Mucosa of rectum (tissue), 2 donors: ENCODE results near the gene TSR1.

Experiments used
- H3K27ac ChIP-seq, 2 donors: one replicate each; pipeline ENCODE4 v1.7.0; 2013; ENCODE audit warnings: inconsistent platforms in 2 of 2, low read depth in 2 of 2, low read length in 2 of 2
- H3K27me3 ChIP-seq, 2 donors: one replicate each; pipeline ENCODE4 v1.7.0; 2013; ENCODE audit warnings: low read length in 2 of 2; ENCODE audit not compliant: control insufficient read depth in 2 of 2, insufficient read depth in 2 of 2
- H3K36me3 ChIP-seq, 2 donors: one replicate each; pipeline ENCODE4 v1.7.0; 2013; ENCODE audit warnings: low read length in 2 of 2; ENCODE audit not compliant: control insufficient read depth in 2 of 2, insufficient read depth in 2 of 2
- H3K4me1 ChIP-seq, 2 donors: one replicate each; pipeline ENCODE4 v1.7.0; 2013; ENCODE audit warnings: low read length in 2 of 2, mild to moderate bottlenecking in 1 of 2; ENCODE audit not compliant: control insufficient read depth in 2 of 2, insufficient read depth in 2 of 2
- H3K4me3 ChIP-seq, 2 donors: one replicate each; pipeline ENCODE4 v1.7.0; 2013; ENCODE audit warnings: low read length in 2 of 2
- H3K9ac ChIP-seq, 2 donors: one replicate each; pipeline ENCODE4 v1.7.0; 2013; ENCODE audit warnings: low read length in 2 of 2, low read depth in 1 of 2, mild to moderate bottlenecking in 1 of 2
- H3K9me3 ChIP-seq, 2 donors: one replicate each; pipeline ENCODE4 v1.7.0; 2013; ENCODE audit warnings: low read length in 2 of 2; ENCODE audit not compliant: control insufficient read depth in 2 of 2
- donor health status: healthy.
- donor health status: Normal muscosa, but diverticular disease.

The TSR1 gene

DNA sequence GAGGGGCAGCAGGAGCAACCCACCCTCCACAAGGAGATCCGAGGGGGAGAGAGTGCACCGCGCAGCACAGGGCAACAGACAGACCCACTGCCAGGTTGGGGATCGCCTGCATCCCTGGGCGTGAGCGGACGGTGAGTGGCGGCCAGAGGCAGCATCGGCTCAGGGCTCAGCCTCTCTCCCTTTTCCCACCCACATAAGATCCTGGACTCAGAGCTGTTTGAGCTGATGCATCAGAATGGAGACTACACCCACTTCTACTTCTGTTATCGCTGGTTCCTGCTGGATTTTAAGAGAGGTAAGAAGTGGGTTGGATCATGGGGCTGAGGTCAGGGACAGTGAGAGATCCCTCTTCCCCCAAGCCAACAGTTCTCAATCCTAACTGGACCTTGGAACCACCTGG lies 41.4 kb upstream of the TSR1 start:
- Histone ChIP-seq H3K27me3 (no peaks in the 10 kb centered on the region), H3K9ac (no peak overlapping the region), H3K4me3 (no peak overlapping the region), H3K36me3 (peaks cover 24% of the 10 kb centered on the region in 2 donors), H3K27ac (no peak overlapping the region), H3K4me1 (peaks cover 0 to 4% of the 10 kb centered on the region in 2 donors), H3K9me3 (no peaks in the 10 kb centered on the region)

DNA sequence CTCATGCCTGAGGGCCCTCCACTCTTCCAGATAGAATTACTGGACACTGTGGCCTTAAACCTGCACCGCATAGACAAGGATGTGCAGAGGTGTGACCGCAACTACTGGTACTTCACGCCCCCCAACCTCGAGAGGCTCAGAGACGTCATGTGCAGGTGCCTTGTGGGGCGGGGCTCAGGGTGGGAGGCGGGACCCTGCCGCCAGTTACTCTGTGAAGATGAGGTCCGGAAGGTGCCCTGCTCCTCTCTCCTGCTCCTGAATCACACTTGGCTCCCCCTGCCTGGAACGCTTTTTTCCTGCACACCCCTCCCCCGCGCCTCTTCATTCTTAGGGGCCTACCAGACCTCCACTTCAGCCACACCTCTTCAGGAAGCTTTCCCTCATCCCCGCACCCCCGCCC lies 39.9 kb upstream of the TSR1 start:
- Histone ChIP-seq H3K4me1 (no peaks in the 10 kb centered on the region), H3K9me3 (no peaks in the 10 kb centered on the region), H3K27me3 (no peaks in the 10 kb centered on the region), H3K9ac (no peak overlapping the region), H3K27ac (no peak overlapping the region), H3K4me3 (no peak overlapping the region), H3K36me3 (peaks cover 20 to 22% of the 10 kb centered on the region in 2 donors)

DNA sequence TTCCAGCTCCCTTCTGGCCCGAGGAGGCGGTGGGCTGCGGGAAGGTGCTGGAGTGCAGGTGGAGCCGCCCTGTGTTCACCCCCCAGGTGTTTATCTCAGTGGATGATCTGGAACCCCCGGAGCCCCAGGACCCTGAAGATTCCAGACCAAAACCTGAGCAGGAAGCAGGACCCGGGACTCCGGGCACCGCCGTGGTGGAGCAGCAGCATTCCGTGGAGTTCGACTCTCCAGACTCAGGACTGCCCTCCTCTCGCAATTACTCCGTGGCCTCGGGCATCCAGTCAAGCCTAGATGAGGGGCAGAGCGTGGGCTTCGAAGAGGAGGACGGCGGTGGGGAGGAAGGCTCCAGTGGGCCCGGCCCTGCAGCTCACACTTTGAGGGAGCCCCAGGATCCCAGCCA lies 39.1 kb upstream of the TSR1 start:
- Histone ChIP-seq H3K27me3 (no peaks in the 10 kb centered on the region), H3K27ac (no peak overlapping the region), H3K4me3 (no peak overlapping the region), H3K4me1 (no peaks in the 10 kb centered on the region), H3K36me3 (peaks cover 15 to 22% of the 10 kb centered on the region in 2 donors), H3K9ac (no peak overlapping the region), H3K9me3 (no peaks in the 10 kb centered on the region)

DNA sequence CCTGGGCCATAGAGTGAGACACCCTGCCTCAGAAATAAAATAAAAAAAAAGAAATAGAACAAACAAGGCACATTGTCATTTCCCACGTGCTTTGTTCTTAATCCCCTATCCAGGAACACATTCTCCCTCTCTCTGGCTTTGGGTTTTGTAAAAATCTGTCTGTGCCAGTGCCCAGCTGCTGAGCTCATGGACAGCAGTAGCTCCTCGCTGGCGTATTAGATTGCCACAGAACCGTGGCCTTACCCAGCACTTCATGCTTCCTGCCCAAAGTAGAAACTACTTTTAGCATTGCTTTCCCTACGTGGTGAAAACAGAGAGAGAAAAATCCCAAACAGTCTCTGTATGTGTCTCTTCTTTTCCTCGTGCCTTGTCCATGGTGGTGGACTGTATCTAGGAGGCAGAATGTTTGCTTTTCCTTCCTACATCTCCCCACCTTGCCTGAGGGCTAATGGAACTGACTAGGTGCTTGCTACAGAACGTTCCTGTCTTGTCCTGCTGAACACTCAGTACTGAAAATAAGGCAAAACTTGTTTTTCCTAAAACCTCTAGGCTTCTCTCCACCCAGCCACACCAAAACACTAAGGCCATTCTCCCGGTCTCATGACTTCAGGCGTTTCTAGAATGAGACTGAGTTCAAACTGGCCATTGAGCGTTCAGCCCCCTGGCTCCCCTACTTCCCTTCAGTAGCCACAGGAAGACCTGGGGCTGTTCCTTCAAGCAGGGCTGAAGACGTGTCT lies 38.5 kb upstream of the TSR1 start:
- Histone ChIP-seq H3K36me3 (peaks cover 15 to 18% of the 10 kb centered on the region in 2 donors), H3K4me1 (no peaks in the 10 kb centered on the region), H3K9ac (no peak overlapping the region), H3K27ac (no peak overlapping the region), H3K4me3 (no peak overlapping the region), H3K27me3 (no peaks in the 10 kb centered on the region), H3K9me3 (no peaks in the 10 kb centered on the region)

DNA sequence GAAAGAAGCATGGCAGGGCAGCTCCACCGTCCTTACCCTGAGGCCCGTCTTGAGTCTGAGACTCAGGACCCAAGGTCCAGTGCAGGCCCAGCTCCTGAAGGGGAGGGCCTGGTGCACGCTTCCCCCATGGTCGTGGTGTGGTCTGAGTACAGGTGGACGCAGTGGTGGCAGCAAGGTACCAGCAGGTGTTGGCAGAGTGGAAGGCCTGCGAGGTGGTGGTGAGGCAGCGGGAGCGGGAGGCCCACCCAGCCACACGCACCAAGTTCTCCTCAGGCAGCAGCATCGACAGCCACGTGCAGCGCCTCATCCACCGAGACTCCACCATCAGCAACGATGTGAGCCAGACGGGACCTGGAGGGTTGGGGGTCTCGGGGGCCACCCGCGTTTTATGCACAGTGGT lies 36.9 kb upstream of the TSR1 start:
- no peaks in the 10 kb centered on the region for H3K27me3 ChIP-seq
- no peak overlapping the region for H3K9ac ChIP-seq
- H3K4me3 ChIP-seq, result no peak overlapping the region
- H3K36me3 ChIP-seq, result peaks cover 15 to 19% of the 10 kb centered on the region in 2 donors
- no peaks in the 10 kb centered on the region for H3K9me3 ChIP-seq
- H3K4me1 ChIP-seq, result no peaks in the 10 kb centered on the region
- H3K27ac ChIP-seq, result no peak overlapping the region

DNA sequence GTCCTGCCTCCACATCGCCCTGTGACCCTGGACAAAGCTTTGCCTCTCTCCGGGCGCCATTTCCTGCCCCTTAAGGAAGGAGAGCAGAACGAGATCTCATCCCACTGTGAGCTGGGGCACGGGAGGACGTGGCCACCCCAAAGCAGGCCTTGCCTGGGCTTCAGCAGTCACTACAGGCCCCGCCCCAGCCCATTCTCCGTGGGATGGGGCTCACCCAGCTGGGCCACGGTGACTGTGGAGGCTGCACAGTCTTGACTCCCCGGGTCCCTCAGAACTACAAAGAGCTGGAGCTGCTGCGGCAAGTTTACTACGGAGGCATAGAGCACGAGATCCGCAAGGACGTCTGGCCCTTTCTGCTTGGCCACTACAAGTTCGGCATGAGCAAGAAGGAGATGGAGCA lies 36.4 kb upstream of the TSR1 start:
- Histone ChIP-seq H3K4me1 (peaks cover 0 to under 1% of the 10 kb centered on the region in 2 donors), H3K9ac (no peak overlapping the region), H3K27me3 (no peaks in the 10 kb centered on the region), H3K4me3 (no peak overlapping the region), H3K36me3 (peaks cover 15 to 21% of the 10 kb centered on the region in 2 donors), H3K27ac (no peak overlapping the region), H3K9me3 (no peaks in the 10 kb centered on the region)

DNA sequence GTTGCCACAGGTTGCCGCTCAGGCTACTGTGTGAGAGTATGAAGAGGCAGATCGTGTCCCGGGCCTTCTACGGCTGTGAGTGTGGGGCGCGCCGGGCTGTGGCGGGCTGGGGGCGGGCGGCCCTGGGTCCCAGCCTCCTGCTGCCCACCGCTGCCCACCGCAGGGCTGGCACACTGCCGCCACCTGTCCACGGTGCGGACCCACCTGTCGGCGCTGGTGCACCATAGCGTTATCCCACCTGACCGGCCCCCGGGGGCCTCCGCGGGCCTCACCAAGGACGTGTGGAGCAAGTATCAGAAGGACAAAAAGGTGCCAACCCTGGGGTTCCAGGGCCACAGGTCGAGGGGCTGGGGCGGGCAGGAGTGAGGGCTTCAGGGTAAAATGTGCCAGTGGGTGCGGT lies 35.9 kb upstream of the TSR1 start:
- Histone ChIP-seq H3K9ac (no peak overlapping the region), H3K4me3 (no peak overlapping the region), H3K9me3 (no peaks in the 10 kb centered on the region), H3K4me1 (peaks cover 0 to 2% of the 10 kb centered on the region in 2 donors), H3K36me3 (peaks cover 11 to 21% of the 10 kb centered on the region in 2 donors), H3K27me3 (no peaks in the 10 kb centered on the region), H3K27ac (no peak overlapping the region)

DNA sequence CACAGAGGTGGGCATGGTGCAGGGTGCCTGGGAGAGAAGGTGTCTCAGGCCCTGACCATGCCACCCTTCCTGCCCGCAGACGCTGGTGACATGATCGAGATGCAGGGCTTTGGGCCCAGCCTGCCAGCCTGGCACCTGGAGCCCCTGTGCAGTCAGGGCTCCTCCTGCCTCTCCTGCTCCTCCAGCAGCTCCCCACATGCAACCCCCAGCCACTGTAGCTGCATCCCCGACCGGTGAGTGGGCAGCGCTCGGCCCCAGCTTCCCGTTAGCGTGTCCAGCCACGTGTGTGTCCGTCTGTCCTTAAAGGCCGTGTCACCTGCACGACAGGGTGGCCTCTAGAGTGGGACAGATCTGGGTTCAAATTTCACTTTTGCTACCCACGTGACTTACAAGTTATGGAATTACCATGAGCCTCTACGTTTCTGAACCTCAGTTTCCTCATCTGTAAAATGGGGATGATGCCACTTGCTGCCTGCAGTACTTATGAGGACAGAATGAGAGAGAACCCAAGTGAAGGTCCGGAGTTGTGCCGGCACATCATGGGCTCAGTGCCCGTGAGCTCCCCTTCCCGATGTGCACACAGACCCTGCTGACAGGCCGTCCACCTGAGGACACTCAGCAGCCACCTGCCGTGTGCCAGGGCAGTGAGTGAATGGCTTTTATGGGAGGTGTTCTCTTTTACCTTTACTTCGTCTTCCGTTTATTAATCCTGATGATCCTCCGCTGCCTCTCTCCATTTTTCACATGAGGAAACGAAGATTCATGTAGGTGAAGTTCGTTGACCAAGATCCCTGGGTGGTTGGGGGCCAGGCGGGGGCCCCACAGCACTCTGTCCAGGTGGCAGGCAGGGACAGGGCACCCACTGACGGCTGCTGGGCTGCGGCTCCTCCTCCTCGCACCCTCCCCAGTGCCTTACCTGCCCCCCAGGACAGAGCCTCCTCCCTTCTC lies 35.2 kb upstream of the TSR1 start:
- Histone ChIP-seq H3K4me3 (no peak overlapping the region), H3K27ac (no peak overlapping the region), H3K9me3 (no peaks in the 10 kb centered on the region), H3K27me3 (no peaks in the 10 kb centered on the region), H3K9ac (no peak overlapping the region), H3K36me3 (peaks cover 12 to 21% of the 10 kb centered on the region in 2 donors), H3K4me1 (peaks cover 0 to 2% of the 10 kb centered on the region in 2 donors)

DNA sequence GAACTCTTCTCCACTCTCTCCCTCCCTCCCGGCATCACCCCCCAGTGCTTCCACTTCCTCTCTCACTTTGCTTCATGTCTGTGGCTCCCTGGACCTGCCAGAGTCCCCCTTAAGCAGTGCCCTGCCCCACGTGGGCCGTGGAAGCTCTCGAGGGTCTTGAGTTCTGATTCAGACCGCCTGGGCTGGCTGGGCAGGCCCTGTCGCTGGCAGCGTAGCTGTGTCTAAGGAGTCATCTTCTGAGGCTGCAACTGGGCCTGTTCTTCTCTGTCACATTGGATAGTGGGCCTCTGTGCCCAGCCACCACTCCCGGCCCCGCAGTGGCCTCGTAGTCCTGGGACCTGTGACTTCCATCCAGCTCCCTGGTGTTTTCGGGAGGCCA lies 33.9 kb upstream of the TSR1 start:
- Histone ChIP-seq H3K27ac (no peak overlapping the region), H3K4me3 (no peak overlapping the region), H3K9ac (no peak overlapping the region), H3K36me3 (peaks cover 17 to 18% of the 10 kb centered on the region in 2 donors), H3K9me3 (no peaks in the 10 kb centered on the region), H3K27me3 (no peaks in the 10 kb centered on the region), H3K4me1 (peaks cover 0 to 2% of the 10 kb centered on the region in 2 donors)

DNA sequence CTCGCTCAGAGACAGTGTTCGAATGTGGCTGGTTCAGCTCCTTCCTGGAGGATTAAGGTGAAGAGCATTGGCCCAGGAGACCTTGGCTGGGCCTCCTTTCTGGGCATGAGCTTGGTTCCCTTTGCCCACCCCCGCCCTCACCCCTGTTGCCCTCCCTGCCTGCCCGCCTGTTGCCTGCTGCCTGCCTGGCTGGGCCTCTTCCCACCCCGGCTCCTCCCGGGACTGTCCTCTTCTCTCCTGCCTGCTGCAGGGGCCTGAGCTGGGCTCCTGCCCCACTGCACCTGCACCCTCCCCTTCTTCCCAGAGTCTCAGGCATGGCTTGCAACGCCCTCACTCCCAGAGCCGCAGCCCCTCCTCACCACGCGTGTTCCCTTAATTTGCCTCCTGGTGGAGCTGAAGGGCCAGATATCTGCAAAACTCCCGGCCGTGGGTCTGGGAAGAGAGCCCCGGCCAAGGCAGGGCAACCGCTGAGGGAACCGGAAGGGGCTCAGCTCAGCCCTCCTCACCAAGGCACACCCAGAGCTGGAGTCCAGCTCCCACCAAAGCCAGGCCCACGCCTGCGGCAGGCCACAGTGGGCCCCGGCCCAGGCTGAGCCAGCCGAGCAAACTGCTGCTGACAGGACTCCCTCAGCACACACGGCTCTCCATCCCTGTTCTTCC lies 33.4 kb upstream of the TSR1 start:
- H3K36me3 ChIP-seq, result peaks cover 17% of the 10 kb centered on the region in 2 donors
- no peak overlapping the region for H3K9ac ChIP-seq
- H3K27ac ChIP-seq, result no peak overlapping the region

More for the DNA sequence above, 33.4 kb upstream of the TSR1 start:
- no peaks in the 10 kb centered on the region for H3K9me3 ChIP-seq
- no peak overlapping the region for H3K4me3 ChIP-seq
- H3K4me1 ChIP-seq, result peaks cover 0 to 2% of the 10 kb centered on the region in 2 donors
- H3K27me3 ChIP-seq, result no peaks in the 10 kb centered on the region
